Stimulated activated effector memory CD8-positive, alpha-beta T cell treated with anti-CD3 and anti-CD28 coated beads, Interleukin-12 subunit alpha, Interleukin-12 subunit beta, amount 100 ng/mL, for 72 hours (primary cell): ENCODE data around the gene ZC3H18.
A peak's percentile ranks its signal among the peaks of the same experiment; 100 is the strongest.

Source experiments
- ATAC-seq: fragments of 150-1000 bp; cut with Tn5 transposase; 2 replicates; pipeline ENCODE4 v1.10.0; 2021
- DNase-seq, 2 donors: peaks; one replicate each; pipeline ENCODE4 v3.0.0; 2021 to 2022; ENCODE audit warnings: low spot score in 2 of 2
- H3K27ac Mint-ChIP-seq: one replicate; pipeline ENCODE4 v1.8.0; 2022; ENCODE audit warnings: mild to moderate bottlenecking, mixed read lengths
- H3K36me3 Mint-ChIP-seq: one replicate; pipeline ENCODE4 v1.8.0; 2022; ENCODE audit warnings: mild to moderate bottlenecking, mixed read lengths
- H3K4me1 Mint-ChIP-seq: one replicate; pipeline ENCODE4 v1.8.0; 2022; ENCODE audit warnings: mixed read lengths
- H3K4me3 Mint-ChIP-seq: one replicate; pipeline ENCODE4 v1.8.0; 2022; ENCODE audit warnings: mild to moderate bottlenecking, mixed read lengths
- H3K9me3 Mint-ChIP-seq: one replicate; pipeline ENCODE4 v1.8.0; 2022; ENCODE audit warnings: mixed read lengths

The ZC3H18 gene

GRCh38 chr16:88636488-88637265 is 66.5 kb downstream of the ZC3H18 start:
- ATAC-seq (no peak), DNase-seq (no peak)
- Mint-ChIP-seq H3K4me3 (peak overlapping the region; percentile 77), H3K27ac (peak overlapping the region; percentile 3), H3K9me3 (no peaks in the 10 kb centered on the region), H3K36me3 (peaks cover 66% of the 10 kb centered on the region), H3K4me1 (peaks cover 52% of the 10 kb centered on the region)

GRCh38 chr16:88638323-88639230 is 68.4 kb downstream of the ZC3H18 start, which contains the start of gene IL17C:
IL17C (plus strand) TSS chr16:88638572; CDS start chr16:88638642, 70 bp downstream.
- H3K36me3 Mint-ChIP-seq: peaks cover 63% of the 10 kb centered on the region
- ATAC-seq (no peak), DNase-seq (no peak)
- peaks cover 55% of the 10 kb centered on the region for H3K4me1 Mint-ChIP-seq
- no peaks in the 10 kb centered on the region for H3K9me3 Mint-ChIP-seq
- H3K4me3 Mint-ChIP-seq: peak within 1 kb of the TSS; percentile 1
- peak within 1 kb of the TSS; percentile 3 for H3K27ac Mint-ChIP-seq

- H3K36me3 Mint-ChIP-seq: peaks cover 62% of the 10 kb centered on the region
- peak; percentile 2 for ATAC-seq
- peak overlapping the region; percentile 80 for H3K27ac Mint-ChIP-seq
These were observed 69.2 kb downstream of the ZC3H18 start for GRCh38 chr16:88639231-88640038.

GRCh38 chr16:88640039-88640495 is 69.9 kb downstream of the ZC3H18 start:
- DNase-seq: no peak
- peaks cover 57% of the 10 kb centered on the region for H3K4me1 Mint-ChIP-seq
- peak overlapping the region; percentile 80 for H3K27ac Mint-ChIP-seq
- H3K36me3 Mint-ChIP-seq: peaks cover 68% of the 10 kb centered on the region
- peak overlapping the region; percentile 29 for H3K4me3 Mint-ChIP-seq
- no peaks in the 10 kb centered on the region for H3K9me3 Mint-ChIP-seq
- ATAC-seq: no peak

More at GRCh38 chr16:88639231-88640038, 69.2 kb downstream of the ZC3H18 start:
- DNase-seq: peak in 1 of 2 donors; percentile 57
- Mint-ChIP-seq H3K4me1 (peaks cover 52% of the 10 kb centered on the region), H3K4me3 (peak overlapping the region; percentile 29), H3K9me3 (no peaks in the 10 kb centered on the region)

- DNase-seq: no peak
- H3K9me3 Mint-ChIP-seq: no peaks in the 10 kb centered on the region
These were observed 70.5 kb downstream of the ZC3H18 start for GRCh38 chr16:88640498-88641247.

GRCh38 chr16:88642881-88643643 is 72.9 kb downstream of the ZC3H18 start:
- peaks cover 37% of the 10 kb centered on the region for H3K4me1 Mint-ChIP-seq
- ATAC-seq (no peak), DNase-seq (no peak)
- peaks cover 73% of the 10 kb centered on the region for H3K36me3 Mint-ChIP-seq
- no peak overlapping the region for H3K4me3 Mint-ChIP-seq
- H3K9me3 Mint-ChIP-seq: no peaks in the 10 kb centered on the region
- H3K27ac Mint-ChIP-seq: peak overlapping the region; percentile 85

More at GRCh38 chr16:88640498-88641247, 70.5 kb downstream of the ZC3H18 start:
- peaks cover 74% of the 10 kb centered on the region for H3K36me3 Mint-ChIP-seq
- ATAC-seq: no peak
- H3K27ac Mint-ChIP-seq: peak overlapping the region; percentile 80
- peak overlapping the region; percentile 29 for H3K4me3 Mint-ChIP-seq
- peaks cover 55% of the 10 kb centered on the region for H3K4me1 Mint-ChIP-seq

GRCh38 chr16:88643644-88643932 is 73.4 kb downstream of the ZC3H18 start:
- peaks cover 77% of the 10 kb centered on the region for H3K36me3 Mint-ChIP-seq
- H3K27ac Mint-ChIP-seq: no peak overlapping the region
- peaks cover 32% of the 10 kb centered on the region for H3K4me1 Mint-ChIP-seq
- no peaks in the 10 kb centered on the region for H3K9me3 Mint-ChIP-seq
- ATAC-seq: no peak
- no peak overlapping the region for H3K4me3 Mint-ChIP-seq
- no peak for DNase-seq

GRCh38 chr16:88645455-88645854 is 75.3 kb downstream of the ZC3H18 start:
- peaks cover 84% of the 10 kb centered on the region for H3K36me3 Mint-ChIP-seq
- H3K9me3 Mint-ChIP-seq: no peaks in the 10 kb centered on the region
- peak overlapping the region; percentile 45 for H3K27ac Mint-ChIP-seq
- peaks cover 37% of the 10 kb centered on the region for H3K4me1 Mint-ChIP-seq
- no peak overlapping the region for H3K4me3 Mint-ChIP-seq
- DNase-seq (no peak), ATAC-seq (no peak)

GRCh38 chr16:88645941-88646340 is 75.7 kb downstream of the ZC3H18 start:
- H3K4me1 Mint-ChIP-seq: peaks cover 35% of the 10 kb centered on the region
- H3K9me3 Mint-ChIP-seq: no peaks in the 10 kb centered on the region
- ATAC-seq (no peak), DNase-seq (no peak)
- peaks cover 86% of the 10 kb centered on the region for H3K36me3 Mint-ChIP-seq
- H3K27ac Mint-ChIP-seq: no peak overlapping the region
- H3K4me3 Mint-ChIP-seq: no peak overlapping the region

- peaks cover 39% of the 10 kb centered on the region for H3K4me1 Mint-ChIP-seq
- H3K4me3 Mint-ChIP-seq: no peak overlapping the region
- no peak overlapping the region for H3K27ac Mint-ChIP-seq
- H3K36me3 Mint-ChIP-seq: peaks cover 87% of the 10 kb centered on the region
- no peak for ATAC-seq
- H3K9me3 Mint-ChIP-seq: no peaks in the 10 kb centered on the region
- DNase-seq: no peak
These were observed 76.3 kb downstream of the ZC3H18 start for GRCh38 chr16:88646345-88647034.

- Mint-ChIP-seq H3K27ac (no peak overlapping the region), H3K36me3 (peaks cover 80% of the 10 kb centered on the region), H3K4me1 (peaks cover 40% of the 10 kb centered on the region), H3K4me3 (no peak overlapping the region), H3K9me3 (no peaks in the 10 kb centered on the region)
- ATAC-seq (no peak), DNase-seq (no peak)
These were observed 77.2 kb downstream of the ZC3H18 start for GRCh38 chr16:88647178-88648070.

GRCh38 chr16:88649195-88649923 is 79.2 kb downstream of the ZC3H18 start:
- no peak for ATAC-seq
- Mint-ChIP-seq H3K4me3 (peak overlapping the region; percentile 84), H3K4me1 (peaks cover 47% of the 10 kb centered on the region), H3K9me3 (no peaks in the 10 kb centered on the region), H3K36me3 (peaks cover 77% of the 10 kb centered on the region), H3K27ac (peak overlapping the region; percentile 95)
- DNase-seq: no peak
